ENCODE data around the gene RHBDF2.
"Not testable (repeated sequence)": the region's sequence is repeated elsewhere in the genome, so short reads cannot be mapped to it uniquely, and the experiment has no call there.

GRCh38 chr17:76525513-76525833 is 24.2 kb upstream of the RHBDF2 start:
- not testable (repeated sequence) for TF ChIP-seq POLR2A (IDR thresholded peaks at IDR 0.05; ENCODE audit: low read length); GATA1 (IDR thresholded peaks at IDR 0.05; ENCODE audit: low read depth, low read length)

Data from erythroblast (primary cell).